Glomerular visceral epithelial cell (primary cell): ENCODE results near the gene DNMT3A.
A peak's percentile ranks its signal among the peaks of the same experiment; 100 is the strongest.
"Not testable (repeated sequence)": the region's sequence is repeated elsewhere in the genome, so short reads cannot be mapped to it uniquely, and the experiment has no call there.

Source experiments
- DNase-seq: peaks from one replicate; pipeline ENCODE4 v3.0.0-alpha.2; 2016; ENCODE audit errors: extremely low spot score

The DNMT3A gene

GRCh38 chr2:25283921-25284320 is 57.8 kb downstream of the DNMT3A start:
- no peak for DNase-seq

- no peak for DNase-seq
These were observed 59.8 kb downstream of the DNMT3A start for GRCh38 chr2:25281941-25282340.

GRCh38 chr2:25281522-25281921 is 60.2 kb downstream of the DNMT3A start:
- DNase-seq = no peak

- DNase-seq = no peak
These were observed 61.6 kb downstream of the DNMT3A start for GRCh38 chr2:25280051-25280687.

GRCh38 chr2:25279091-25279651 is 62.6 kb downstream of the DNMT3A start:
- no peak for DNase-seq

- DNase-seq = no peak
These were observed 64.9 kb downstream of the DNMT3A start for GRCh38 chr2:25276569-25277465.

GRCh38 chr2:25275575-25275965 is 66.2 kb downstream of the DNMT3A start:
- no peak for DNase-seq

- DNase-seq = no peak
These were observed 66.7 kb downstream of the DNMT3A start for GRCh38 chr2:25274868-25275574.

- no peak for DNase-seq
These were observed 67.7 kb downstream of the DNMT3A start for GRCh38 chr2:25273985-25274535.

GRCh38 chr2:25272705-25273104 is 69.0 kb downstream of the DNMT3A start:
- DNase-seq = not testable (repeated sequence)

GRCh38 chr2:25270061-25270460 is 71.7 kb downstream of the DNMT3A start:
- no peak for DNase-seq

- no peak for DNase-seq
These were observed 72.5 kb downstream of the DNMT3A start for GRCh38 chr2:25269233-25269632.

GRCh38 chr2:25268139-25268538 is 73.6 kb downstream of the DNMT3A start:
- DNase-seq = peak; percentile 20

GRCh38 chr2:25266399-25266798 is 75.3 kb downstream of the DNMT3A start:
- DNase-seq = no peak

GRCh38 chr2:25265802-25266201 is 75.9 kb downstream of the DNMT3A start:
- DNase-seq = peak; percentile 52

GRCh38 chr2:25265001-25265400 is 76.7 kb downstream of the DNMT3A start:
- DNase-seq = no peak

- no peak for DNase-seq
These were observed 79.4 kb downstream of the DNMT3A start for GRCh38 chr2:25262288-25262687.

GRCh38 chr2:25259737-25260124 is 82.0 kb downstream of the DNMT3A start:
- DNase-seq = no peak

- no peak for DNase-seq
These were observed 82.6 kb downstream of the DNMT3A start for GRCh38 chr2:25258847-25259736.

- no peak for DNase-seq
These were observed 83.5 kb downstream of the DNMT3A start for GRCh38 chr2:25257931-25258846.
